Activated CD4-positive, alpha-beta T cell treated with anti-CD3 and anti-CD28 coated beads, Interleukin-10, Interleukin-2, amounts not matched to agents 100 ng/mL and 50 ng/mL, durations not matched to agents 16 hours and 8 hours (primary cell): Measurements from ENCODE around the gene SOX10.
"Not testable (repeated sequence)": the region's sequence is repeated elsewhere in the genome, so short reads cannot be mapped to it uniquely, and the experiment has no call there.

Experiments
- DNase-seq: peaks from one replicate; pipeline ENCODE4 v3.0.0-alpha.2; 2020

SOX10 gene

GRCh38 chr22:37959231-37959825, 25.0 kb downstream of the SOX10 start:
- no peak for DNase-seq

- no peak for DNase-seq
Measured at GRCh38 chr22:37957232-37957631, 27.1 kb downstream of the SOX10 start.

GRCh38 chr22:37955825-37956397, 28.4 kb downstream of the SOX10 start:
- DNase-seq = not testable (repeated sequence)

GRCh38 chr22:37954686-37955085, 29.7 kb downstream of the SOX10 start:
- no peak for DNase-seq

- peak; percentile 97 for DNase-seq
Measured at GRCh38 chr22:37953437-37954179, 30.7 kb downstream of the SOX10 start, which contains the start of the genes C22orf23 and POLR2F. C22orf23 (minus strand) TSS chr22:37953601; CDS start chr22:37953149, 452 bp downstream. POLR2F (plus strand) TSS chr22:37953699; CDS start chr22:37953788, 89 bp downstream.

GRCh38 chr22:37953062-37953436, 31.3 kb downstream of the SOX10 start:
- DNase-seq = no peak

- DNase-seq = not testable (repeated sequence)
Measured at GRCh38 chr22:37952629-37953028, 31.7 kb downstream of the SOX10 start.

GRCh38 chr22:37951305-37951704, 33.0 kb downstream of the SOX10 start:
- DNase-seq = no peak

- DNase-seq = not testable (repeated sequence)
Measured at GRCh38 chr22:37947142-37947795, 37.1 kb downstream of the SOX10 start.

- not testable (repeated sequence) for DNase-seq
Measured at GRCh38 chr22:37944423-37944822, 39.9 kb downstream of the SOX10 start.

- DNase-seq = no peak
Measured at GRCh38 chr22:37943825-37944198, 40.5 kb downstream of the SOX10 start.

GRCh38 chr22:37943136-37943824, 41.1 kb downstream of the SOX10 start:
- no peak for DNase-seq

- DNase-seq = no peak
Measured at GRCh38 chr22:37942133-37942532, 42.2 kb downstream of the SOX10 start.

- no peak for DNase-seq
Measured at GRCh38 chr22:37940698-37941376, 43.5 kb downstream of the SOX10 start.

GRCh38 chr22:37933711-37934376, 50.5 kb downstream of the SOX10 start:
- peak; percentile 90 for DNase-seq

- DNase-seq = no peak
Measured at GRCh38 chr22:37932821-37933578, 51.4 kb downstream of the SOX10 start.

GRCh38 chr22:37932401-37932800, 52.0 kb downstream of the SOX10 start:
- DNase-seq = no peak

- no peak for DNase-seq
Measured at GRCh38 chr22:37931893-37932389, 52.4 kb downstream of the SOX10 start.

- DNase-seq = no peak
Measured at GRCh38 chr22:37930952-37931440, 53.4 kb downstream of the SOX10 start.

- DNase-seq = peak; percentile 29
Measured at GRCh38 chr22:37930270-37930951, 53.9 kb downstream of the SOX10 start.
